Measurements from ENCODE around the gene PHF23. TPM values are rescaled to one million over a fixed set of nuclear protein-coding genes. Genes with fewer than 3 reads are reported as not detected.
A peak's percentile ranks its signal among the peaks of the same experiment; 100 is the strongest.

The PHF23 gene
- total RNA-seq, 1 experiment from 2014 or later, result 110 TPM

DNA sequence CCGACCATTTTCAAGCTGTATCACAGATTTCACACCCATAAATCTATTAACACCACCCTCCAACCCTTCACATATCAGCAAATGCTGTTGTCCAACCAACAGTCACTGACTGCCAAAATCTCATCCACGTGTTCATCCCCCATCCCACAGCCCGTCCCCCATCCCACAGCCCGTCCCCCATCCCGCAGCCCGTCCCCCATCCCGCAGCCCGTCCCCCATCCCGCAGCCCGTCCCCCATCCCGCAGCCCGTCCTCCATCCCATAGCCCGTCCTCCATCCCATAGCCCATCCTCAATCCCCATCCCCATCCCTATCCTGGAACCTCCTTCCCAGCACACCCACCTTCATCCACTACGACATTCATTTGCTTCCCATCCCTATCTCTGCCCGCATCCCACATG, 33.7 kb downstream of the PHF23 start:
- Histone ChIP-seq H3K27me3 (ENCODE audit: insufficient read depth, low read length) (no peaks in the 10 kb centered on the region), H4K91ac (ENCODE audit: insufficient read length, low read depth, low read length) (no peak overlapping the region), H2BK20ac (ENCODE audit: low read depth, low read length, poor library complexity, severe bottlenecking) (no peak overlapping the region), H3K79me1 (ENCODE audit: insufficient read depth, low read depth, low read length, poor library complexity, severe bottlenecking) (no peaks in the 10 kb centered on the region), H3K23me2 (ENCODE audit: insufficient read length, low read depth, low read length, poor library complexity, severe bottlenecking) (peaks cover 5% of the 10 kb centered on the region), H2BK120ac (ENCODE audit: low read depth, low read length, poor library complexity, severe bottlenecking) (no peak overlapping the region), H3K14ac (ENCODE audit: insufficient read depth, low read length) (no peak overlapping the region), H3T11ph (ENCODE audit: low read length) (no peak overlapping the region), H2BK15ac (ENCODE audit: low read depth, low read length) (no peak overlapping the region), H2AFZ (ENCODE audit: low read length) (no peak overlapping the region), H3K27ac (ENCODE audit: insufficient read length, low read depth, low read length) (no peak overlapping the region), H3K23ac (ENCODE audit: insufficient read length, low read depth, low read length) (no peak overlapping the region), H2AK5ac (ENCODE audit: insufficient read length, low read length) (no peak overlapping the region), H3K4me1 (ENCODE audit: insufficient read depth, low read length) (peaks cover 9% of the 10 kb centered on the region; the same call in 1 of the 2 replicates), H4K5ac (ENCODE audit: insufficient read length, low read depth, low read length) (no peak overlapping the region), H4K20me1 (ENCODE audit: control insufficient read depth, insufficient read depth, insufficient read length) (no peaks in the 10 kb centered on the region), H3K56ac (ENCODE audit: insufficient read length, low read depth, low read length) (no peak overlapping the region), H3K4ac (ENCODE audit: low read depth, low read length) (no peak overlapping the region), H3K9me3 (ENCODE audit: control insufficient read depth, low read depth, low read length) (no peaks in the 10 kb centered on the region), H3K4me2 (ENCODE audit: insufficient read depth, insufficient read length, low read length) (peak overlapping the region; percentile 63), H3K18ac (ENCODE audit: insufficient read length, low read depth, low read length) (no peak overlapping the region), H2BK5ac (ENCODE audit: insufficient read length, low read length) (no peak overlapping the region), H4K8ac (replicated peaks; ENCODE audit: insufficient read length, low read depth, low read length) (no peak overlapping the region), H2BK12ac (ENCODE audit: insufficient read length, low read depth, low read length) (no peak overlapping the region), H3K79me2 (ENCODE audit: insufficient read depth, low read length) (no peaks in the 10 kb centered on the region), H3K9ac (ENCODE audit: extremely low read depth, insufficient read length, low read length) (no peak overlapping the region)
- Mint-ChIP-seq H3K4me1 (peaks cover 33 to 56% of the 10 kb centered on the region in 2 experiments), H3K27ac (peak overlapping the region in 2 of 3 experiments; percentile 92 to 97; a peak in 5 of 7 replicates), H3K4me3 (peak overlapping the region; percentile 66 to 83), H3K36me3 (ENCODE audit: insufficient read depth in 1 of 3, low read depth in 3 of 3) (peaks cover 20 to 33% (median 24%) of the 10 kb centered on the region in 3 experiments), H3K27me3 (ENCODE audit: low read depth) (no peaks in the 10 kb centered on the region; the same call in none of the 2 replicates), H3K9me3 (no peaks in the 10 kb centered on the region)
- TF ChIP-seq, protein P1, sequence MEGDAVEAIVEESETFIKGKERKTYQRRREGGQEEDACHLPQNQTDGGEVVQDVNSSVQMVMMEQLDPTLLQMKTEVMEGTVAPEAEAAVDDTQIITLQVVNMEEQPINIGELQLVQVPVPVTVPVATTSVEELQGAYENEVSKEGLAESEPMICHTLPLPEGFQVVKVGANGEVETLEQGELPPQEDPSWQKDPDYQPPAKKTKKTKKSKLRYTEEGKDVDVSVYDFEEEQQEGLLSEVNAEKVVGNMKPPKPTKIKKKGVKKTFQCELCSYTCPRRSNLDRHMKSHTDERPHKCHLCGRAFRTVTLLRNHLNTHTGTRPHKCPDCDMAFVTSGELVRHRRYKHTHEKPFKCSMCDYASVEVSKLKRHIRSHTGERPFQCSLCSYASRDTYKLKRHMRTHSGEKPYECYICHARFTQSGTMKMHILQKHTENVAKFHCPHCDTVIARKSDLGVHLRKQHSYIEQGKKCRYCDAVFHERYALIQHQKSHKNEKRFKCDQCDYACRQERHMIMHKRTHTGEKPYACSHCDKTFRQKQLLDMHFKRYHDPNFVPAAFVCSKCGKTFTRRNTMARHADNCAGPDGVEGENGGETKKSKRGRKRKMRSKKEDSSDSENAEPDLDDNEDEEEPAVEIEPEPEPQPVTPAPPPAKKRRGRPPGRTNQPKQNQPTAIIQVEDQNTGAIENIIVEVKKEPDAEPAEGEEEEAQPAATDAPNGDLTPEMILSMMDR (conservative IDR thresholded peaks at IDR 0.05), result no peak
- no CpG with 5 or more reads among the region's 15 CpGs for WGBS (ENCODE audit: extremely low coverage, insufficient read length, low lambda C conversion rate)
- no peak for DNase-seq
